HG03196 (cell line): ENCODE measurements around the gene MFSD6.
"Not testable (repeated sequence)": the region's sequence is repeated elsewhere in the genome, so short reads cannot be mapped to it uniquely, and the experiment has no call there.

ENCODE experiments used
- ATAC-seq: cut with Tn5 transposase; IDR thresholded peaks from one replicate; pipeline ENCODE4 v1.9.1; 2021; ENCODE audit not compliant: unreplicated experiment

Gene MFSD6

DNA sequence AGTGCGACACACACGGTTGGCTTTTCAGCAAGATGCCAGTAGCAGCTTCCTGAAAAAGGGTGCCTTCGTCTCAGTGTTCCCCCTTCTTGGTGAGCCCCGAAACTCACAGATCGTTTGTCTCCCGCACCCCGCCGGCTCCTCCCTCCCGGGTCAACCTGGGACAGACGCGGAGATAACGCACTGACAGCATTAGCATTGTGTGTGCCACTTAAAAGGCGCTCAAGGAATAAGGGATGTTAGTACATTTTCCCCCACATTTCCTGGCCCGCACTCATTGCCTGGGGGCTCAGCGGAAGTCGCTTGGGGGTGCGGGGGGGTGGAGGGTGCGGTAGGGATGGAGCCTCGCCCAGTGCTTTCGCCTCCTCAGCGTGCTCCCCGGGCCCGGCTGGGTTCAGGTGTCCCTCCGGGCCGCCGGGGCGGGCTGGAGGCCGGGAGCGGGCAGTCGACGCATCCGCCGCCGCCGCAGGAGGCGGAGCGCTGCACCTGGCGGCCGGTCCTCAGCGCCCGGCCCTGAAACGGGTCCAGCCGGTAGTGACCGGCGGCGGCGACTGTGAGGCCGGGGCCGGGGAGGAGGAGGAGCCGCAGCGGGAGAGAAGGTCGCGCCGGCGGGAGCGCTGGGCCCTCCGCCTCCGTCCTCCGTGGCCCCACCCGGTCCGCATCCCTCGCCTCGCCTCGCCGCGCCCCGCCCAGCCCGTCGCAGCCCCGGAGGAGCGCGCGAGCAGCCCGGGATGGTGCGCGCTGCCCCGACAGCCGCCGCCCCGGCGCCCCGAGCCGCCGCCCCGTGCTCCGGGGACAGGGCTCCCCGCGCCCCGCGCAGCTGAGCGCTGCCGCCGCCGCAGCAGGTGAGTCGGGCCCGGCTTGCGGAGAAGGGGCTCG lies at the start of gene MFSD6:
Gene MFSD6 (plus strand): TSS at position 694 of the 876 bp plus-strand sequence. CDS start 27,675 bp downstream, outside the sequence.
- peak; percentile 60 for ATAC-seq

DNA sequence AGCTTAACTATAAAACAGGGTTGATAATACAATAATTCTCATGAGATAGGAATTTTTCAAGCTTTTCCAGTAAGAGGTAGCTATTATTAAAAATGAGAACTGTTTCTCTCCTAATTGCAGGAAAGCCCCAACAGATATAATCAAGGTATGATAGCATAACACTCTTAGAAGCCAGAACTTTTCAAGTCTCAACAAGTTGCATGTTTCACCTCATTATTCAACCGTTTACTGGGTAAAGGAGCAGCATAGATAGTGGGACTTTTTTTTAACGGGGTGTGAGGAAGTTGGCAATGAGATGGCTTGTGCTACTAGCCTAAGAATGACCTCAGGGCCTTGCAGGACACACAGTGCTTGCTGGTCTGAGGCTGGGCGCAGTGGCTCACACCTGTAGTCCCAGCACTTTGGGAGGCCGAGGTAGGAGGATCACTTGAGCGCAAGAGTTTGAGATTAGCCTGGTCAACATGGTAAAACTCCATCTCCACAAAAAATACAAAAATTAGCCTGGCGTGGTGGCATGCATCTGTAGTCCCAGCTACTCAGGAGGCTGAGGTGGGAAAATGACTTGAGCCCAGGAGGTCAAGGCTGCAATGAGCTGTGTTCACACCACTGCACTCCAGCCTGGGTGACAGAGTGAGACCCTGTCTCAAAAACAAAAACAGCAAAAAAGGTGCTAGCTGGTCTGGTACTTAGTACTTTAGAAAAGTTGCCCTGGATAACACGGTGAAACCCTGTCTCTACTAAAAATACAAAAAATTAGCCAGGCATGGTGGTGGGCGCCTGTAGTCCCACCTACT lies 49.3 kb upstream of the MFSD6 start:
- not testable (repeated sequence) for ATAC-seq

GRCh38 chr2:190360561-190360960 lies 47.6 kb upstream of the MFSD6 start:
- ATAC-seq = no peak

- ATAC-seq = no peak
Observed at GRCh38 chr2:190360965-190361364, 47.2 kb upstream of the MFSD6 start.

- ATAC-seq = no peak
Observed at GRCh38 chr2:190361572-190361971, 46.6 kb upstream of the MFSD6 start.

DNA sequence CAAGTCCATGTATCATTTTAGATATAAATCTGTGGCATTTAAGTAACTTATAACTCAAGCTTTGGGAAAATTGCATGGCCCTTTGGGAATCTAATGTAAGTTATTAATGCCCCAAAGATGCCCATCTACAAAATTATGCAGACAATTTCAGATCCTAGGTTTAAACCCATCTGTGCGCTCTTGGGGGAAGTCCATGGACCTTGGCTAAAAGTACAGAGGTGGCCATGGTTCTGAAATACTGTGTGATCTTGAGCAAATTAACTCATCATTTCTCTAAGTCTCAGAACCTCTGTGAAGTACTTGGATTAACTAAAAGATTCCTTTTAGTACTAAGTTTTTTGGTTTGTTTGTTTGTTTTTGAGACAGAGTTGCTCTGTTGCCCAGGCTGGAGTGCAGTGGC lies 45.3 kb upstream of the MFSD6 start:
- ATAC-seq = no peak

GRCh38 chr2:190365499-190366204 lies 42.5 kb upstream of the MFSD6 start:
- ATAC-seq = no peak

GRCh38 chr2:190366248-190366753 lies 41.9 kb upstream of the MFSD6 start:
- ATAC-seq = no peak

DNA sequence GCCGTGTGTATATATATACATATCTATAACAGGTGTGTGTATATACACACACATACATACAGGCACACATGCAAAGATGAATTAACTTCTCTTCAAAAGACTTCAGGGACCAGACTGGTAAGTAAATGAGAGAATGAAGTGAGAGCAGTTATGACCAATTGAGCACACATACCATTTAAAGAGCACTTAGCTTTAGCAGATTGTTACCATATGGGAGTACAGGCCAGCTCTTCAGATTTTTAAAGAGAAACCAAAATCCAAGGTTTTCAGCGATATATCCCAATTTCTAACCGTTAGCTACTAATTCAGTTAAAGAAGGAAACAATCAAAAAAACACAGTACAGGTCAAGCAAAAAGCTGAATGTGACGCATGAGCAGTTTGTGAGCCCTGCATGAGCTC lies 41.1 kb upstream of the MFSD6 start:
- ATAC-seq = no peak

- no peak for ATAC-seq
Observed at GRCh38 chr2:190369635-190370034, 38.5 kb upstream of the MFSD6 start.

DNA sequence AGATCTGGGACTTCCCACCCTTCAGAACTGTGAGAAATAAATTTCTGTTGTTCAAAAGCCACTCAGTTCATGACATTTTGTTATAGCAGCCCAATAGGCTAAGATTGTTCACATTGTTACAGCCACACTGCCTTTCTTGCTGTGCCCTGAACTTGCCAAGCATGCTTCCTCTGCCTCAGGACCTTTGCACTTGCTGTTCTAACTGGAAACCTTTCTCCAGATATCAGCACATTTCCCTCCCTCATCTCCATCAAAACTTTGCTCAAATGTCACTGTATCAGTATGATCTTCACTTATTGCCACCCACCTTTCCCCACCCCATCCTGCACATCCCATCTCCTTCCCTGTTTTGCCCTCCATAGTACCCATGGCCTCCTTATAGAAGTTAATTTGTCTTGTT lies 32.1 kb upstream of the MFSD6 start:
- ATAC-seq = no peak

- no peak for ATAC-seq
Observed at GRCh38 chr2:190376591-190377245, 31.4 kb upstream of the MFSD6 start.

DNA sequence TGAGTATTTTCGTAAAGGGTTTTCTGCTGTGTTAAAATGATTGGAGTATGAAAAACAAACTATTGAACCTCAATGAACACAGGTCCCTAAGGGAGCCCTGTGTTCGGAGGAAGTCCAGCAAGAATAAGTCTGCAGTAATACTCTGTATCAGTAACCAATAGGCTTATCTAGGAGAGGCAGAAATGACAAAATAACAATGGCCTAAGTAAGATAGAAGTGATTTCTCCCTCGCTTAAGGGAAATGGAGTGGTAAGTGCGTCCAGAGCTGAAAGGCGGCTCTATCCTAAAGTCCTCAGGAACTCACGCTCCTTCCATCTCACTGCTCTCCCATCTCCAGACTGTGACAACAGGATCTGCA lies 29.3 kb upstream of the MFSD6 start:
- no peak for ATAC-seq

DNA sequence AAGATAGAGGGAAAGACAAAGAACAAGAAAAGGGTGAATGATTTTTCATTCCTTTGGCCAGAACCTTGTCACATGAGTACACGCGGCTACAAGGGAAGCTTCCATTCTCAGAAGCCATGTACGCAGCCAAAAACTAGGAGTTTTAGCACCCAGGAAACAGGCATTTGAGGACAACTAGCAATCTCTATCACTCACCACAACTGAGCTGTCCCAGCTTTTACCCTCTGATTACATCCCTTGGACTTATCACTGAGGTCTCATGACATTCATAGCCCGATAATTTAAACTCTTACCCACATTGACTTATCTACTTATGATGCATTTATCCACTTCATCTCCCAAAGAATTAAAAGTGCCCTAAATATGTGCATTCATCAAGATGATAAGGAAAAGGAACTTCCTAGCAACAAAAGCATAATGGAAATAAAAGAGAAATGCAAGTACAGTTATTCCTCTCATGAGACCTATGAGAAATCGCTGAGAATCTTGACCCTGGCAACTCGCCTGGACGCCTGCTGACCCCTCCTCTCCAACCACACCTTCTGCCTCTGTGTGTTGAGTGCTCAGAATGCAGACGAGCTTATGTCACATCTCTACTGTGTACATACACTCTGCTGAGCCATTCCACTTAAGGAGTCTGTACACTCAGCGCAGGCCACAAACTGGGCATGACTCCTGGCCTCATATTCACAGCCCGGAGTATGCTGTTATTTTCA lies 28.7 kb upstream of the MFSD6 start:
- no peak for ATAC-seq

DNA sequence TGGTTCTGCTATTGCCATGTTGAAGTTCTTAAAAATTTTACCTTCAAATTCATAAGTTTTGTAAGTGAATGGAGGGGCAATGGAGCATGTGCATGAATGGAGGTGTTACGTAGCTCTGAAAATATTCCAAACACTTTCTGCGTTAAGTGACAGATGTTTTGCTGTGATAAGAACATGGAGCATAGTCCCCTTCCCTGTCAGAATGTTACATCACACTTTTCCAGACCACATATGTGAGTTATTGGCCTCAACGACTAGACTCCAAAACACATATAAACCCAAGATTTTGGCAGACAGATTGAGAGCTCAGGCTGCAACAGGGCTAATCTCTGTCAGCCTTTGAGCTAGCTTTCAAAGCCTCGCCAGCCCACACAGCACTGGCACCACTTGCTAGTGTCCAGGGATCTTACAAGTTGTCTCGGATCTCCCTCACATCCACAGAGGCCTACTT lies 27.2 kb upstream of the MFSD6 start:
- no peak for ATAC-seq

- peak; percentile 72 for ATAC-seq
Observed at GRCh38 chr2:190382851-190383250, 25.3 kb upstream of the MFSD6 start.

GRCh38 chr2:190387422-190387821 lies 20.7 kb upstream of the MFSD6 start:
- ATAC-seq = no peak

- no peak for ATAC-seq
Observed at GRCh38 chr2:190396271-190396670, 11.9 kb upstream of the MFSD6 start.

DNA sequence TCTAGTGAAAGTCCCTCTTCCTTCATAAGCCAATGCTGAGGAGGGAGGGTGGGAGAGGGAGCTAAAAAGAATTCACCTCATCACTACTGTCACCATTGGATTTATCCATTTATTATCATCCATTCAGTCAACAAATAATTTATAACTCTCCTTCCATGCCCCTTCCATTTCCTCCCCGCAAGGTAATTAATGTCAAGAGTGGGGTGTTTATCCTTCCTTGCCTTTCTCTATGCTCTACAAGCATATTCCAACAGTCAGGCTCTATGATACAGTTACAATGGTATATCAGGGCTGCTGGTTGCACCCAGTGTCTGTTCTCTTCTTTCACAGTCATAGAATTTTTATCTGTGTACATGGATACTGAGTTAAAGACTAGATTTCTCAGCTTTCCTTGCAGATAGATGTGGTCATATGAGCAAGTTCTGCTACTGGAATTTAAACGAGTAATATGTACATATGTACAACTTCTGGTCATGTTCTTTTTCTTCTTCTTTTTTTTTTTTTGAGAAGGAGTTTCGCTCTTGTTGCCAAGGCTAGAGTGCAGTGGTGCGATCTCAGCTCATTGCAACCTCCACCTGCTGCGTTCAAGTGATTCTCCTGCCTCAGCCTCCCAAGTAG lies 5.1 kb upstream of the MFSD6 start:
- no peak for ATAC-seq

GRCh38 chr2:190404487-190404886 lies 3.7 kb upstream of the MFSD6 start:
- ATAC-seq = no peak
